ENCODE data around the gene MCUB.

Gene MCUB

DNA sequence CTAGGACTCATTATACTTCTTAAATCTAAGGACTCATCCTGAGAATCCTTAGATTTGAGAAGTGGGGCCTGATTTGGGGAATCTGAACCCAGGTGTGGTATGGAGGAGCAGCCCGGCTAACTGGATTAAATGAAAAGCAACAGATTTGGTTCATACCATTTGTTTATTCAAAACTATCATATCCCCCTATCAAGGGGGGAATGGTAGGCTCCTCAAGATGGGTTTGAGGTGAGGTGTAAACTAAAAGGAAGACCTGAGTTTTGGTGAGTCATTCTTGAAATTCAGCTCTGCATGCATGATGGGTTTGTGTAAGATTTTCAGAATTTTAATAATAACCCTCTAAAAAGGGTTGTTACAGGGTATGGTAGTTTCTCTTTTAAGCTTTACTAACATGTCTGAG is 89.8 kb downstream of the MCUB start:
- Histone ChIP-seq H3K9me2 (replicated peaks; ENCODE audit: insufficient read depth, low read length) (no peaks in the 10 kb centered on the region), H3K27ac (ENCODE audit: low read depth, low read length) (no peak overlapping the region), H3K4me3 (ENCODE audit: insufficient read depth, low read length, poor library complexity, severe bottlenecking) (no peak overlapping the region), H3K9ac (ENCODE audit: low read length) (no peak overlapping the region), H3K27me3 (ENCODE audit: low read length) (no peaks in the 10 kb centered on the region), H4K20me1 (ENCODE audit: low read depth, low read length) (no peaks in the 10 kb centered on the region), H3K4me2 (ENCODE audit: low read depth, low read length, poor library complexity, severe bottlenecking) (no peak overlapping the region), H3K79me2 (ENCODE audit: insufficient read depth, low read length) (0 out of 2 replicates have a peak, but pooled peaks cover 15% of the 10 kb centered on the region), H3K9me3 (ENCODE audit: insufficient read depth, low read length) (no peaks in the 10 kb centered on the region), H3K36me3 (ENCODE audit: low read length) (no peaks in the 10 kb centered on the region), H2AFZ (ENCODE audit: low read depth, low read length, severe bottlenecking) (no peak overlapping the region), H3F3A (ENCODE audit: insufficient read depth) (no peaks in the 10 kb centered on the region)
- TF ChIP-seq EZH2phosphoT487 (conservative IDR thresholded peaks at IDR 0.05; ENCODE audit: low read length) (no peak), CTCF (IDR thresholded peaks at IDR 0.05; ENCODE audit: insufficient read depth, low read length, poor library complexity, severe bottlenecking) (no peak)

- H3K9me2 ChIP-seq (replicated peaks; ENCODE audit: insufficient read depth, low read length) = no peaks in the 10 kb centered on the region
- no peaks in the 10 kb centered on the region; the same call in 1 of the 2 replicates for H3K79me2 ChIP-seq (ENCODE audit: insufficient read depth, low read length)
- no peaks in the 10 kb centered on the region for H4K20me1 ChIP-seq (ENCODE audit: low read depth, low read length)
- H3K4me2 ChIP-seq (ENCODE audit: low read depth, low read length, poor library complexity, severe bottlenecking) = no peak overlapping the region
- H2AFZ ChIP-seq (ENCODE audit: low read depth, low read length, severe bottlenecking) = no peak overlapping the region
- H3K36me3 ChIP-seq (ENCODE audit: low read length) = no peaks in the 10 kb centered on the region
- no peak overlapping the region for H3K9ac ChIP-seq (ENCODE audit: low read length)
- no peaks in the 10 kb centered on the region for H3F3A ChIP-seq (ENCODE audit: insufficient read depth)
- no peaks in the 10 kb centered on the region for H3K27me3 ChIP-seq (ENCODE audit: low read length)
- H3K4me3 ChIP-seq (ENCODE audit: insufficient read depth, low read length, poor library complexity, severe bottlenecking) = no peak overlapping the region
- TF ChIP-seq CTCF (IDR thresholded peaks at IDR 0.05; ENCODE audit: insufficient read depth, low read length, poor library complexity, severe bottlenecking) = no peak
- no peak for TF ChIP-seq EZH2phosphoT487 (conservative IDR thresholded peaks at IDR 0.05; ENCODE audit: low read length)
- no peak overlapping the region for H3K27ac ChIP-seq (ENCODE audit: low read depth, low read length)
- no peaks in the 10 kb centered on the region for H3K9me3 ChIP-seq (ENCODE audit: insufficient read depth, low read length)
Observed at GRCh38 chr4:109655396-109655795, 95.3 kb downstream of the MCUB start.

DNA sequence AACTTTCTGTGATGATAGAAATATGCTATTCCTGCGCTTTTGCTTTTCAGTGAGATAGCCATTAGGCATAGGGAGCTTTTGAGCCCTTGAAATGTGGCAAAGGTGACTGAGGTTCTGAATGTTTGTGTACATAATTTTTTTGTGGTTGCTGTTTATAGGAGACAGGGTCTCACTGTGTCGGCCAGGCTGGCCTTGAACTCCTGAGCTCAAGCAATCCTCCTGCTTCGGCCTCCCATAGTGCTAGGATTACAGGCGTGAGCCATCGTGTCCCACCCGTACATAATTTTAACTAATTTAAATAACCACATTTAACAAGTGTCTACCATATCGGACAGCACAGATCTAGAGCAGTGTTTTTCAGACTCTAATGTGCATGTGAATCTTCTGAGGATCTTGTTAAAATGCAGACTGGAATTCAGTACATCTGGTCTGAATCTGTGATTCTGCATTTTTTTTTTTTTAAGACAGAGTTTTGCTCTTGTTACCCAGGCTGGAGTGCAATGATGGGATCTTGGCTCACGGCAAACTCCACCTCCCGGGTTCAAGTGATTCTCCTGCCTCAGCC is 97.9 kb downstream of the MCUB start:
- Histone ChIP-seq H3F3A (ENCODE audit: insufficient read depth) (no peaks in the 10 kb centered on the region), H3K4me2 (ENCODE audit: low read depth, low read length, poor library complexity, severe bottlenecking) (no peak overlapping the region), H3K36me3 (ENCODE audit: low read length) (no peaks in the 10 kb centered on the region), H3K9me3 (ENCODE audit: insufficient read depth, low read length) (no peaks in the 10 kb centered on the region), H3K27me3 (ENCODE audit: low read length) (no peaks in the 10 kb centered on the region), H3K79me2 (ENCODE audit: insufficient read depth, low read length) (no peaks in the 10 kb centered on the region; the same call in 1 of the 2 replicates), H4K20me1 (ENCODE audit: low read depth, low read length) (no peaks in the 10 kb centered on the region), H3K9me2 (replicated peaks; ENCODE audit: insufficient read depth, low read length) (no peaks in the 10 kb centered on the region), H2AFZ (ENCODE audit: low read depth, low read length, severe bottlenecking) (no peak overlapping the region), H3K9ac (ENCODE audit: low read length) (no peak overlapping the region), H3K4me3 (ENCODE audit: insufficient read depth, low read length, poor library complexity, severe bottlenecking) (no peak overlapping the region), H3K27ac (ENCODE audit: low read depth, low read length) (no peak overlapping the region)
- no peak for TF ChIP-seq EZH2phosphoT487 (conservative IDR thresholded peaks at IDR 0.05; ENCODE audit: low read length)
- no peak for TF ChIP-seq CTCF (IDR thresholded peaks at IDR 0.05; ENCODE audit: insufficient read depth, low read length, poor library complexity, severe bottlenecking)

All from SU-DHL-6 (cell line).